ENCODE data around the gene NEUROD1.

NEUROD1 gene

DNA sequence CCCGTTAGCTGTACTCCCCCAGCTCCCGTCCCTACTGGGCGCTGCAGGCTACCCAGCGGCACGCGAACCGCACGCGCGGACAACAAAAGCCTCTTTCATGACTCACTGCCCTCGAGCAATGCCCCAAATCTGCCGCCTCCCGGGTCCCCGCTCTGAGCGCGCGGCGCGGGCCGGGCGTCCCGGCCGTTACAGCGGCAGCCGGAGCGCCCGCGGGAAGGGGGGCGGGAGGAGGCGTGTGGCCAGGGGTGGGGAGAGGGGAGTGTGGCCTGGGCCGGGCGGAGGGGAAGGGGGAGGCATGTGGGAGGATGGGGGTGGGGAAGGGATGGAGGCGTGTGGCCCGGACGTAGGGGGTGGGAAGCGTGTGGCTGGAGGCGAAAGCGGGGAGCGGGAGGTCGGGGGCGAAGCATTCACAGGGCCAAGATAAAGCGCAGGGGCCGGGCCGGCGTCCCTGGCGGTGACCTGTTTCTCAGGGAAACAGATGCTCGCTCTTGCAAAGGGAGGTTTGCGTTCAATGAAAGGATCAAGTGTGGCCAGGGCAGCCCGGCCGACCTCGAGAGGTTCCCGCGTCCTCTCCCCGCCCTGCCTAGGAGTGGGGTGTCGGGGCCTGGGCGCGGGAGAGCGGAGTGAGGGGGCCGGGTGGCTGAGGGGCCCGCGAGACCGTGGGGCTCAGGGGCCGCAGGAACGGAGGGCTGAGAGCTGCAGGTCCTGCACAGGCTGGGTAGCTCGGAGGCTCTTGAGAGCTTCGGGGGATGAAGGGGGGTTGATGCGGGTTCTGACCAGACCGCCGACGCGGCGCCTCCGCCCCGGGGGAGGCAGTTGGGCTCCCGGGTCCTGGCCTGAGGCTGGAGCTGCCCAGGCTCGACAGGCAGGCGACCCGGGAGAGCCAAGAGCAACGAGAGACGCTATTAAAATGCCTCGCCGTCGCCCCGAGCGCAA, 3.5 kb upstream of the NEUROD1 start:
- H3K27ac Mint-ChIP-seq, result peak overlapping the region in 1 of 2 donors; percentile 42
- peaks cover 61% of the 10 kb centered on the region for H3K4me1 Mint-ChIP-seq
- peaks cover 0 to 1% of the 10 kb centered on the region in 2 donors for H3K9me3 Mint-ChIP-seq
- DNase-seq, result peak; percentile 26 to 29
- peak overlapping the region; percentile 80 to 81 for H3K4me3 Mint-ChIP-seq
- ATAC-seq, result peak; percentile 59
- peaks cover 92% of the 10 kb centered on the region for H3K27me3 Mint-ChIP-seq

DNA sequence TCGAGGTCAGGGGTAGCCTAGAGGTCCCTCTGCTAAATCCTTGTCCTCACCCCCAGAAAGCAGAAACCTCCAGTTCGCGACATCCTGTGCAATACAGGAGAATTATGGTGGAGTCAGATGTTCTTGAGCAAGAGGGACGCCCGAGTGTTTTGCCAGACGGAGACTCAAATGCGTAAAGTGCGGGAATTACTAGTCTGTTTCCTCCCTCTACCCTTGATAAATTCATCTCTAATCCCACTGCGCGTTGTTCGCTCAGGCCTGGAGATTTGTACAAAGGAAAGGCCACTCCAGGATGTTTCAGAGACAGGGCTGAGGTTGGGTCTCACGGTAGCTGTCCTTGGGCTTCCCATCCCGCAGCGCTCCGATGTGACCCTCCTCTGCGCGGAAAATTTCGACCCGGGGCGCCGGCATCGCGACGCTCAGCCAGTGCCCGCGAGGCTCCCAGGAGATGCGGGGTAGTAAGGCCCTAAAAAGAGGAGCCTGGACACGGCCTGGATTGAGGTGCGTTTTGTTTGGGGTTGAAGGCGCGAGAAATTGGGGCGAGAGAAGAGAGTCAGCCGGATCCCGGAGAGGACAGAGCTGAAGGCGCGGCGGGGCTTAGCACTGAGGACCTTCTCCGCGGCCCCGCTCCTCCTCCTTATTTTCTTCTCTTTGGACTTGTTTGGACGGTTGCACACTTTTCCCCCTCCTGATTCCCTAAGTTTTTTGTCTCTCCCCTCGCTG, 2.6 kb upstream of the NEUROD1 start:
- Mint-ChIP-seq H3K4me3 (peak overlapping the region; percentile 80 to 81), H3K9me3 (peaks cover 5 to 9% of the 10 kb centered on the region in 2 donors)

GRCh38 chr2:181682026-181682789, 1.9 kb upstream of the NEUROD1 start:
- peak overlapping the region; percentile 80 to 81 for H3K4me3 Mint-ChIP-seq
- H3K9me3 Mint-ChIP-seq, result peaks cover 5 to 11% of the 10 kb centered on the region in 2 donors
- DNase-seq (peak in 1 of 2 donors; percentile 20), ATAC-seq (no peak)
- peaks cover 95% of the 10 kb centered on the region for H3K27me3 Mint-ChIP-seq
- H3K27ac Mint-ChIP-seq, result no peak overlapping the region
- peaks cover 74% of the 10 kb centered on the region for H3K4me1 Mint-ChIP-seq

More for the DNA sequence above, 2.6 kb upstream of the NEUROD1 start:
- ATAC-seq (peak; percentile 16), DNase-seq (peak in 1 of 2 donors; percentile 1)
- Mint-ChIP-seq H3K4me1 (peaks cover 69% of the 10 kb centered on the region), H3K27me3 (peaks cover 97% of the 10 kb centered on the region), H3K27ac (peak overlapping the region in 1 of 2 donors; percentile 42)

- Mint-ChIP-seq H3K27ac (no peak overlapping the region), H3K4me1 (peaks cover 74% of the 10 kb centered on the region), H3K4me3 (peak overlapping the region; percentile 80 to 81), H3K27me3 (peaks cover 95% of the 10 kb centered on the region), H3K9me3 (peaks cover 5 to 11% of the 10 kb centered on the region in 2 donors)
- ATAC-seq, result no peak
- no peak for DNase-seq
Observed at GRCh38 chr2:181680937-181681811, 857 bp upstream of the NEUROD1 start.

- Mint-ChIP-seq H3K4me1 (peaks cover 68% of the 10 kb centered on the region), H3K4me3 (peak overlapping the region; percentile 5 to 16), H3K27me3 (peaks cover 93% of the 10 kb centered on the region), H3K27ac (no peak overlapping the region), H3K9me3 (peaks cover 5 to 11% of the 10 kb centered on the region in 2 donors)
- DNase-seq, result no peak
- ATAC-seq, result no peak
Observed at GRCh38 chr2:181679544-181679979, 755 bp downstream of the NEUROD1 start.

- ATAC-seq (no peak), DNase-seq (no peak)
- H3K4me1 Mint-ChIP-seq, result peaks cover 62% of the 10 kb centered on the region
- peaks cover 93% of the 10 kb centered on the region for H3K27me3 Mint-ChIP-seq
- peak overlapping the region; percentile 29 to 47 for H3K4me3 Mint-ChIP-seq
- peaks cover 5 to 11% of the 10 kb centered on the region in 2 donors for H3K9me3 Mint-ChIP-seq
- H3K27ac Mint-ChIP-seq, result no peak overlapping the region
Observed at GRCh38 chr2:181678861-181679543, 1.3 kb downstream of the NEUROD1 start.

- peaks cover 84% of the 10 kb centered on the region for H3K27me3 Mint-ChIP-seq
- H3K4me3 Mint-ChIP-seq, result peak overlapping the region; percentile 6 to 53
- peak; percentile 72 to 73 for DNase-seq
- peak; percentile 77 for ATAC-seq
- H3K27ac Mint-ChIP-seq, result peak overlapping the region in 1 of 2 donors; percentile 67
- peaks cover 55% of the 10 kb centered on the region for H3K4me1 Mint-ChIP-seq
- H3K9me3 Mint-ChIP-seq, result peaks cover 5 to 11% of the 10 kb centered on the region in 2 donors
Observed at GRCh38 chr2:181677912-181678586, 2.3 kb downstream of the NEUROD1 start.

DNA sequence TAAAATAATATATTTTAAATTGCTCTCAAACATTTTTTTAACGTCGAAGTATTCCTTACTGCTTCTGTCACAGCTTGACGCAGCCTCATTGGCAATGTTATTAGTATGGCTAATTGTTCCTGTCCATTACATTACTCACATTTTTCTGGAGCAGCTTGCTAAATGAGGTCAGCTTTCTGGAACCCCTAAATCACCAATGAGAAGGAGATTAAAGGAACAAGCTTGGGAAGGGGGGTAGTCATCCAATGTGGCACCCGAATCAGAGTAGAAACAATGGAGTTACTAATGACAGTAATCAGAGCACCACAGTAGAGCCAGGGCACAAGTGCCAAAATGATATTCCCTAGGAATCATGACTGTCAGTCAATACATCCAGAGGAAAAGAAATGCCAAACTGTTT, 5.1 kb downstream of the NEUROD1 start:
- no peak overlapping the region for H3K4me3 Mint-ChIP-seq
- H3K4me1 Mint-ChIP-seq, result peaks cover 37% of the 10 kb centered on the region
- ATAC-seq (no peak), DNase-seq (no peak)
- no peak overlapping the region for H3K27ac Mint-ChIP-seq
- peaks cover 5 to 11% of the 10 kb centered on the region in 2 donors for H3K9me3 Mint-ChIP-seq
- peaks cover 56% of the 10 kb centered on the region for H3K27me3 Mint-ChIP-seq

DNA sequence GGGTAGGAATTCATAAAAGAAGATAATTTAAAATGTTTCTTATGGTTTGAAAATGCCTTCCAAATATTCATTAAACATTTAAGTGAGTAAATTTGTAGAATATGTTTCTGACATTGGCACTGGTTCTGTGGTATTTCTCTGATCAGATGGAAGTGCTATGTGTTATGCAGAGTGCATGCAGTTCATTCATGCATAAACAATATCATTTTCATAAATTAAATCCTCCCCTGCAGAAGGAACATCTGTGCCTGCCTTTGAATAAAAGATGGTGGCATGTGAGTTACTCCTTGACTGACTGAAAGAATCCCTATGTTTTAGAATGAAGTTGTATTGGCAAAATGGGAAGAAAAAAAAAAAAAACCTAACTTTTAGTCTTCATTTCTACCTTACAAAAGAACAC, 5.9 kb downstream of the NEUROD1 start:
- H3K9me3 Mint-ChIP-seq, result peaks cover 5 to 11% of the 10 kb centered on the region in 2 donors
- DNase-seq, result no peak
- no peak overlapping the region for H3K27ac Mint-ChIP-seq
- H3K4me3 Mint-ChIP-seq, result no peak overlapping the region
- no peak for ATAC-seq
- H3K27me3 Mint-ChIP-seq, result peaks cover 50% of the 10 kb centered on the region
- H3K4me1 Mint-ChIP-seq, result peaks cover 32% of the 10 kb centered on the region

- H3K4me1 Mint-ChIP-seq, result peaks cover 19% of the 10 kb centered on the region
- no peak overlapping the region for H3K27ac Mint-ChIP-seq
- no peak for DNase-seq
- peak overlapping the region in 1 of 2 donors; percentile 8 for H3K4me3 Mint-ChIP-seq
- ATAC-seq, result no peak
- peaks cover 0 to 4% of the 10 kb centered on the region in 2 donors for H3K9me3 Mint-ChIP-seq
- peaks cover 50% of the 10 kb centered on the region for H3K27me3 Mint-ChIP-seq
Observed at GRCh38 chr2:181673173-181673572, 7.1 kb downstream of the NEUROD1 start.

GRCh38 chr2:181672255-181673008, 7.9 kb downstream of the NEUROD1 start:
- DNase-seq (no peak), ATAC-seq (peak; percentile 71)
- Mint-ChIP-seq H3K27me3 (peaks cover 50% of the 10 kb centered on the region), H3K4me1 (peaks cover 12% of the 10 kb centered on the region), H3K9me3 (no peaks in the 10 kb centered on the region), H3K4me3 (peak overlapping the region in 1 of 2 donors; percentile 8), H3K27ac (no peak overlapping the region)

- Mint-ChIP-seq H3K27ac (no peak overlapping the region), H3K9me3 (peaks cover 0 to 6% of the 10 kb centered on the region in 2 donors), H3K4me3 (no peak overlapping the region), H3K4me1 (peaks cover 12% of the 10 kb centered on the region), H3K27me3 (peaks cover 40% of the 10 kb centered on the region)
- DNase-seq (no peak), ATAC-seq (no peak)
Observed at GRCh38 chr2:181670632-181671031, 9.7 kb downstream of the NEUROD1 start.

DNA sequence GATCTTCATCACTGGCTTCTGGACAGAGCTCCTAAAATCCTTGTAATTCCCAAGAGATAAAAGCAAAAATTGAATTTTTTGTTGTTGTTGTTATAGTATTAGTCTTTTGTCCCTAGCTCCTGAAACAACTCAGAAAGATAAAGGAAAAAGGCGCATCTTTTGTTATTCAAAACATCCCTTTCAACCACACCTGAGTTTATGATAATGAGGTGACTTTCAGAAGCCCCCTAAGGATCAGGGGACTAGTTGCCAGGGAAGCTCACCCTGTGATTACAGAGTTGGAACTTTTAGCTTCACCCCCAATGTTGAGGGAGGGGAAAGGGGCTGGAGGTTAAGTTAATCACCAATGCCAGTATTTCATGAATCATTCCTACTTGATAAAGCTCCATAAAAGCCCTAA, 13.1 kb downstream of the NEUROD1 start:
- Mint-ChIP-seq H3K27me3 (peaks cover 23% of the 10 kb centered on the region), H3K4me1 (peaks cover 2% of the 10 kb centered on the region), H3K4me3 (no peak overlapping the region), H3K27ac (no peak overlapping the region), H3K9me3 (peaks cover 0 to 6% of the 10 kb centered on the region in 2 donors)
- ATAC-seq (no peak), DNase-seq (no peak)
